ENCODE data around the gene UBE2C. TPM values are rescaled to one million over a fixed set of nuclear protein-coding genes. Genes with fewer than 3 reads are reported as not detected.

UBE2C gene
- total and polyA plus RNA-seq, 3 experiments from 2014 or later: 124 to 130 TPM; not detected in 1

DNA sequence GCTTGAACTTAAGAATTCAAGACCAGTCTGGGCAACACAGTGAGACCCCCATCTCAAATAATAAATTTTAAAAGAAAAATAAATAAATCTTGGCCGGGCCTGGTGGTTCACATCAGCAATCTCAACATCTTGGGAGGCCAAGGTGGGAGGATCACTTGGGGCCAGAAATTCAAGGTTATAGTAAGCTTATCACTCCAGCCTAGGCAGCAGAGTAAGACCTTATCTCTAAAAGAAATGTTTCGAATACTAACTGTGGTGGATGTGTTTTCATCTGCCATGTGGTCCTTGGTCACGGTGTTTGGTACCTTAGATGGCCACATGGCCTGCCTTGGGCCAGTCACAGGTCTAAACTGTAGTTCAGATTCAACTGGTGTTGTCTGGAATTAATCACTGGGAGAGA is 5.8 kb downstream of the UBE2C start:
- POLR2A ChIA-PET: no interaction called here

GRCh38 chr20:45819466-45819865 is 7.0 kb downstream of the UBE2C start:
- ChIA-PET POLR2A (no interaction called here), CTCF (no interaction called here)
- Mint-ChIP-seq H3K4me3 (no peak overlapping the region), H3K9me3 (no peaks in the 10 kb centered on the region), H3K4me1 (peaks cover 9 to 22% (median 9%) of the 10 kb centered on the region in 3 donors), H3K27ac (no peak overlapping the region), H3K27me3 (peaks cover 22 to 34% of the 10 kb centered on the region in 2 donors), H3K36me3 (no peaks in the 10 kb centered on the region)
- Histone ChIP-seq H3K9me3 (ENCODE audit: low read length) (no peaks in the 10 kb centered on the region), H3K4me3 (ENCODE audit: low read length) (no peak overlapping the region), H3K4me1 (ENCODE audit: insufficient read depth, low read length) (no peaks in the 10 kb centered on the region), H3K27ac (ENCODE audit: low read depth, low read length) (no peak overlapping the region), H3K36me3 (ENCODE audit: insufficient read depth, low read length) (no peaks in the 10 kb centered on the region), H3K27me3 (ENCODE audit: insufficient read depth, low read length, poor library complexity, severe bottlenecking) (peaks cover 13% of the 10 kb centered on the region)
- DNase-seq: no peak

More for the DNA sequence above, 5.8 kb downstream of the UBE2C start:
- Histone ChIP-seq H3K9me3 (ENCODE audit: low read length) (no peaks in the 10 kb centered on the region), H3K4me1 (ENCODE audit: insufficient read depth, low read length) (no peaks in the 10 kb centered on the region), H3K27ac (ENCODE audit: low read depth, low read length) (no peak overlapping the region), H3K36me3 (ENCODE audit: insufficient read depth, low read length) (no peaks in the 10 kb centered on the region), H3K4me3 (ENCODE audit: low read length) (no peak overlapping the region), H3K27me3 (ENCODE audit: insufficient read depth, low read length, poor library complexity, severe bottlenecking) (peaks cover 3% of the 10 kb centered on the region)
- no peak for DNase-seq
- Mint-ChIP-seq H3K4me1 (peaks cover 4 to 14% (median 5%) of the 10 kb centered on the region in 3 donors), H3K4me3 (no peak overlapping the region), H3K27ac (no peak overlapping the region), H3K9me3 (no peaks in the 10 kb centered on the region), H3K27me3 (peaks cover 13 to 22% of the 10 kb centered on the region in 2 donors), H3K36me3 (no peaks in the 10 kb centered on the region)
- CTCF ChIA-PET: no interaction called here

GRCh38 chr20:45821947-45822346 is 9.5 kb downstream of the UBE2C start:
- ChIA-PET POLR2A (no interaction called here), CTCF (interaction anchor here (0.7 to 1.3 kb wide), 4 partner anchors 23 to 165 kb away, joined by 3 to 4 read pairs (median 4); no protein-coding TSS in a partner anchor)
- H3K9me3 Mint-ChIP-seq: no peaks in the 10 kb centered on the region
- Histone ChIP-seq H3K9me3 (ENCODE audit: low read length) (no peaks in the 10 kb centered on the region), H3K4me1 (ENCODE audit: insufficient read depth, low read length) (no peaks in the 10 kb centered on the region), H3K4me3 (ENCODE audit: low read length) (no peak overlapping the region), H3K27ac (ENCODE audit: low read depth, low read length) (no peak overlapping the region), H3K36me3 (ENCODE audit: insufficient read depth, low read length) (no peaks in the 10 kb centered on the region), H3K27me3 (ENCODE audit: insufficient read depth, low read length, poor library complexity, severe bottlenecking) (peaks cover 13% of the 10 kb centered on the region)
- no peak for DNase-seq
- peaks cover 10 to 27% (median 12%) of the 10 kb centered on the region in 3 donors for H3K4me1 Mint-ChIP-seq
- peak overlapping the region in 1 of 8 donors; percentile 58 for H3K27ac Mint-ChIP-seq
- no peaks in the 10 kb centered on the region for H3K36me3 Mint-ChIP-seq
- H3K4me3 Mint-ChIP-seq: peak overlapping the region in 1 of 7 donors; percentile 26
- peaks cover 23 to 38% of the 10 kb centered on the region in 2 donors for H3K27me3 Mint-ChIP-seq

GRCh38 chr20:45822857-45823256 is 10.4 kb downstream of the UBE2C start:
- DNase-seq: no peak
- H3K27me3 ChIP-seq (ENCODE audit: insufficient read depth, low read length, poor library complexity, severe bottlenecking): peaks cover 13% of the 10 kb centered on the region
- peak overlapping the region in 2 of 7 donors; percentile 15 to 37 for H3K4me3 Mint-ChIP-seq

DNA sequence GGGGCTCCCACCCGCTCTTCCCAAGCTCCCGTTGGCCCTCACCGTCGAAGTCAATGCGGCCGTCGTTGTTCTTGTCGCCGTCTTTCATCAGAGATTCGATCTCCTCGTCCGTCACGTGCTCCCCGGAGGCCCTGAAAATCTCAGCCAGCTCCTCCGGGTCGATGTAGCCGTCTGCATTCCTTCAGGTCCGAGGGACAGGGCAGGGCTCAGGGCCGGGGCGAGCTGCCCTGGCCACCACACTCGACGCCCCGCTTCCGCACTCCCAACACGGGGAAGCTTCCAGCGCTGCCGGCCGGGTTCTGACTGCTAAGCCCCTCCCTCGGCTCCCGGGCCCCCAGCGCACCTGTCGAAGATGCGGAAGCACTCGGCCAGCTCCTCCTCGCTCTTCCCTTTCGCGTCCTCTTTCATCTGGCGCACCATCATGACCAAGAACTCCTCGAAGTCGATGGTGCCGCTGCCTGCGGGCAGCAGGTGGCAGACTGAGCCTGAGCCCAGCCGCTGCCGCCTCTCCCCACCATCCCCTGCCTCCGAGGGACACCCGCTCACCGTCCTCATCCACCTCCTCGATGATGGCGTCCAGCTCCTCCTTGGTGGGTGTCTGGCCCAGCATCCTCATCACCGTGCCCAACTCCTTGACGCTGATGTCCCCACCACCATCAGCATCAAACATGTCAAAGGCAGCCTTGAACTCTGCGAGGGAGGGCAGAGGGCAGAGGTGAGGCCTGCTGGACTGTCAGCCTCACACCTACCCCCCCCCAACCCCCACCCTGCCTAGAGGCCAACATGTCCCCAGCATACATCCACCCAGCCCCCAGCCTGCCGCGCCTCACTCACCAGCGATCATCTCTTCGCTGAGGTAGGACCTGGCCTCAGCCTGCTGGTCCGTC is 11.7 kb downstream of the UBE2C start:
- no peaks in the 10 kb centered on the region for H3K36me3 ChIP-seq (ENCODE audit: insufficient read depth, low read length)
- no peaks in the 10 kb centered on the region for H3K9me3 ChIP-seq (ENCODE audit: low read length)
- POLR2A ChIA-PET: interaction anchor here (0.6 to 1.1 kb wide), 3 partner anchors 10 to 503 kb away, joined by 3 to 5 read pairs (median 4); partner anchors contain the start of genes PCIF1 and SNX21
- Mint-ChIP-seq H3K9me3 (no peaks in the 10 kb centered on the region), H3K4me3 (peak overlapping the region; percentile 46 to 88 (median 78)), H3K4me1 (peaks cover 10 to 27% (median 12%) of the 10 kb centered on the region in 3 donors), H3K36me3 (no peaks in the 10 kb centered on the region), H3K27ac (peak overlapping the region in 4 of 8 donors; percentile 53 to 77 (median 76)), H3K27me3 (peaks cover 20 to 38% of the 10 kb centered on the region in 2 donors)
- peaks cover 13% of the 10 kb centered on the region for H3K27me3 ChIP-seq (ENCODE audit: insufficient read depth, low read length, poor library complexity, severe bottlenecking)
- no peaks in the 10 kb centered on the region for H3K4me1 ChIP-seq (ENCODE audit: insufficient read depth, low read length)
- CTCF ChIA-PET: interaction anchor here (0.8 to 1.8 kb wide), 11 partner anchors 8 to 190 kb away, joined by 3 to 6 read pairs (median 4); partner anchors contain the start of genes SNX21, UBE2C and ZNF335
- DNase-seq: peak; percentile 32 to 67 (median 41)
- peak overlapping the region; percentile 39 for H3K4me3 ChIP-seq (ENCODE audit: low read length)
- H3K27ac ChIP-seq (ENCODE audit: low read depth, low read length): no peak overlapping the region

More at GRCh38 chr20:45822857-45823256, 10.4 kb downstream of the UBE2C start:
- Histone ChIP-seq H3K36me3 (ENCODE audit: insufficient read depth, low read length) (no peaks in the 10 kb centered on the region), H3K4me1 (ENCODE audit: insufficient read depth, low read length) (no peaks in the 10 kb centered on the region), H3K27ac (ENCODE audit: low read depth, low read length) (no peak overlapping the region), H3K9me3 (ENCODE audit: low read length) (no peaks in the 10 kb centered on the region), H3K4me3 (ENCODE audit: low read length) (no peak overlapping the region)
- no peak overlapping the region for H3K27ac Mint-ChIP-seq
- peaks cover 10 to 27% (median 12%) of the 10 kb centered on the region in 3 donors for H3K4me1 Mint-ChIP-seq
- ChIA-PET CTCF (interaction anchor here (0.8 to 1.8 kb wide), 2 partner anchors 10 to 164 kb away, joined by 3 to 6 read pairs; partner anchors contain the start of gene UBE2C), POLR2A (no interaction called here)
- H3K36me3 Mint-ChIP-seq: no peaks in the 10 kb centered on the region
- H3K27me3 Mint-ChIP-seq: peaks cover 23 to 38% of the 10 kb centered on the region in 2 donors
- no peaks in the 10 kb centered on the region for H3K9me3 Mint-ChIP-seq

GRCh38 chr20:45826381-45827019 is 14.1 kb downstream of the UBE2C start:
- no peak overlapping the region for H3K4me3 ChIP-seq (ENCODE audit: low read length)
- no peak overlapping the region for H3K27ac ChIP-seq (ENCODE audit: low read depth, low read length)
- H3K36me3 Mint-ChIP-seq: no peaks in the 10 kb centered on the region
- H3K9me3 Mint-ChIP-seq: no peaks in the 10 kb centered on the region
- no peak for DNase-seq
- H3K27me3 ChIP-seq (ENCODE audit: insufficient read depth, low read length, poor library complexity, severe bottlenecking): peaks cover 13% of the 10 kb centered on the region
- H3K4me1 Mint-ChIP-seq: peaks cover 10 to 27% (median 12%) of the 10 kb centered on the region in 3 donors
- ChIA-PET POLR2A (no interaction called here), CTCF (interaction anchor here (1.5 to 1.8 kb wide), 2 partner anchors 13 to 136 kb away, joined by 3 to 4 read pairs; no protein-coding TSS in a partner anchor)
- H3K4me3 Mint-ChIP-seq: no peak overlapping the region
- no peaks in the 10 kb centered on the region for H3K4me1 ChIP-seq (ENCODE audit: insufficient read depth, low read length)
- H3K36me3 ChIP-seq (ENCODE audit: insufficient read depth, low read length): no peaks in the 10 kb centered on the region
- no peak overlapping the region for H3K27ac Mint-ChIP-seq
- no peaks in the 10 kb centered on the region for H3K9me3 ChIP-seq (ENCODE audit: low read length)
- peaks cover 13 to 34% of the 10 kb centered on the region in 2 donors for H3K27me3 Mint-ChIP-seq

DNA sequence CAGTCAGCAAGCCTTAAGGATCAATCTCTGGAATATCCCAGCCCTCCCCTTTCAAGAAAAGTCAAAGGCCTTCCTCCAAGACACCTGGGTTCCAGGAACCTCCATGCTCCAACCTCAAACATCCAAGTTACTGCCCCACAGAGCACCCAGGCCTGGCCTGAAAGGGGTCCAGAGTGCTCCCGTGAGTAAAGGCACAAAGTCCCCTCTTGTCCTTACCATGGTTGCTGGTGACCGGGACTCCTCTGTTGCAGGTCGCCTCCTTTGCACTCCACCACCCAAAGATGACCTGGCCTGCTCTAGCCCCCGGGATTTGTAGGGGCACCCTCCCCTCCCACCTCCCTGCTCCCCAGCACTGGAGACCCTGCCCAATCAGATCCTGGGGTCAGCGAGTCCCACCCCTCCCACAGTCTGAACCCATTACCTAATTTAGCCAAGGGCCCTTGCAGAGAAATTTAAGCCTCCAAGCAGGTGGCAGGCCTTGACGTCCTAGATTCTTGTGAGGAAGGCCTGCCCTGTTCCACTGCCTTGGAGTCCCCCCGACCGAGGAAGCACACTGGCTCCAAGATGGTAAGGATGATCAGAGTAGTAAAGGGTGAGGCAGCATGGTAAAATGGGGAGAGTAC is 14.7 kb downstream of the UBE2C start, which contains the start of gene TNNC2:
Gene TNNC2 (minus strand): TSS at position 283 of the 623 bp plus-strand sequence. CDS start 64 bp downstream, at position 219.
- Histone ChIP-seq H3K9me3 (ENCODE audit: low read length) (no peaks in the 10 kb centered on the region), H3K36me3 (ENCODE audit: insufficient read depth, low read length) (no peaks in the 10 kb centered on the region), H3K4me1 (ENCODE audit: insufficient read depth, low read length) (no peaks in the 10 kb centered on the region), H3K4me3 (ENCODE audit: low read length) (no peak within 1 kb of the TSS), H3K27ac (ENCODE audit: low read depth, low read length) (no peak within 1 kb of the TSS), H3K27me3 (ENCODE audit: insufficient read depth, low read length, poor library complexity, severe bottlenecking) (peaks cover 13% of the 10 kb centered on the region)
- no peaks in the 10 kb centered on the region for H3K36me3 Mint-ChIP-seq
- H3K27ac Mint-ChIP-seq: no peak within 1 kb of the TSS
- ChIA-PET POLR2A (no interaction called here), CTCF (interaction anchor here (1.5 kb wide), 1 partner anchor 14 kb away, joined by 3 read pairs; no protein-coding TSS in a partner anchor)
- H3K27me3 Mint-ChIP-seq: peaks cover 13 to 30% of the 10 kb centered on the region in 2 donors
- H3K9me3 Mint-ChIP-seq: no peaks in the 10 kb centered on the region
- peak within 1 kb of the TSS in 1 of 7 donors; percentile 19 for H3K4me3 Mint-ChIP-seq
- H3K4me1 Mint-ChIP-seq: peaks cover 10 to 27% (median 12%) of the 10 kb centered on the region in 3 donors
- DNase-seq: no peak

Data from CD8-positive, alpha-beta memory T cell (primary cell).